ENCODE measurements around the gene PRSS50.

DNA sequence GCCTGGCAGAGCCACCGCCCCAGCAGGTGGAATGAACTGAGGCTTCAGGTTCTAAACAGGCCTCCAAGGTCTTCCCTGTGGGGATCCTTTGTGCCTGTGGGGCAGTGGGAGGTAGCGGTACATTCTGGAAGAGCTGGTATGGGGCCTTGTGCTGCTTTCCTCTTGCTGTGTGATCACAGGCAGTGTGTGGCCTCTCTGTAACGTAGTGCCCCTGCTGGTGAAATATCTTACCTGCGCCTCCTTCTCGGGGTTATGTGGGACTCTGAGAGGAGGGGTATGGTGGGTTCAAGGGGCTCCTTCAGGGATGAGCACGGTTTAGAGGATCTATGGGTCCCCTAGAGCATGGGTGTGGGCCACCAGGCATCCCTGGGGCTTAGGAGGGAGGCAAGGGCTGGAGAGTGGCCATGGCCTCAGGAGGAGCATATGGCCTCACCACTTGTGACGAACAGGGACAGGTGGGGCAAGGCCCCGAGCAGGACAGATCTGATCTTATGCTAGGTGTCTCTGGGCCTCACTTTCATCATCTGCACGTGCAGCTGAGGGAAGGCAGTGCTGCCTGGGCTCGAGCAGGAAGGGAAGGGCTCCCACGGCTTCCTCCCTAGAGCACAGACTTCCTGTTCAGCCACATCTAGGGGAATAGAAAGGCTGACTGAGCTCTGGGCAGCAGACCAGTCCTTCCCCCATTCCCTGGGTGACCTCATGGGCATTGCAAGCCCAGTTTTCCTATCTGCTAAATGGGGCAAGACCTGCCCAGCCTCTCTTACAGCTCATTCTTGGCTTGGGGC, 22.3 kb downstream of the PRSS50 start:
- TF ChIP-seq POLR2AphosphoS5 (IDR thresholded peaks at IDR 0.05; ENCODE audit: low read depth, low read length) = no peak
- TF ChIP-seq FOSL1 (IDR thresholded peaks at IDR 0.05; ENCODE audit: low read depth) = no peak
- peak in 2 of 3 experiments; percentile 68 to 75; a peak in 4 of 6 replicates for TF ChIP-seq CTCF (IDR thresholded peaks at IDR 0.05 in 2 of 3, conservative IDR thresholded peaks at IDR 0.05 in 1 of 3; ENCODE audit: borderline replicate concordance in 1 of 3, insufficient read depth in 1 of 3, low read depth in 2 of 3, low read length in 2 of 3)
- TF ChIP-seq POLR2A (IDR thresholded peaks at IDR 0.05; ENCODE audit: borderline replicate concordance, extremely low read depth, insufficient read depth, insufficient read length) = no peak
- TF ChIP-seq SIN3A (IDR thresholded peaks at IDR 0.05; ENCODE audit: low read depth) = no peak
